H9 (cell line): Measurements from ENCODE around the gene HCN2. TPM values are rescaled to one million over a fixed set of nuclear protein-coding genes. Genes with fewer than 3 reads are reported as not detected.

ENCODE experiments used
- DNase-seq: peaks from one replicate; pipeline ENCODE4 v3.0.0-alpha.2; 2017
- H2AFZ ChIP-seq: one replicate; pipeline ENCODE4 v1.6.1; 2013; ENCODE audit warnings: mild to moderate bottlenecking, low read length, control low read depth, moderate library complexity
- H2AK5ac ChIP-seq: 2 replicates; pipeline ENCODE4 v1.6.1; 2013; ENCODE audit warnings: low read length, control low read depth, mixed read lengths; ENCODE audit not compliant: insufficient read length
- H2BK120ac ChIP-seq: one replicate; pipeline ENCODE4 v1.6.1; 2013; ENCODE audit warnings: low read depth, mild to moderate bottlenecking, low read length, control low read depth, inconsistent platforms; ENCODE audit not compliant: poor library complexity, severe bottlenecking
- H2BK12ac ChIP-seq: 2 replicates; pipeline ENCODE4 v1.6.1; 2013; ENCODE audit warnings: low read length, control low read depth, mixed read lengths, low read depth; ENCODE audit not compliant: insufficient read length
- H2BK15ac ChIP-seq: 2 replicates; pipeline ENCODE4 v1.6.1; 2013; ENCODE audit warnings: low read depth, low read length, control low read depth
- H2BK20ac ChIP-seq: one replicate; pipeline ENCODE4 v1.6.1; 2013; ENCODE audit warnings: low read depth, mild to moderate bottlenecking, low read length, control low read depth, inconsistent platforms; ENCODE audit not compliant: poor library complexity, severe bottlenecking
- H2BK5ac ChIP-seq: 2 replicates; pipeline ENCODE4 v1.6.1; 2013; ENCODE audit warnings: low read length, control low read depth, mixed read lengths; ENCODE audit not compliant: insufficient read length
- H3K14ac ChIP-seq: 2 replicates; pipeline ENCODE4 v1.6.1; 2013; ENCODE audit warnings: low read length, control low read depth; ENCODE audit not compliant: insufficient read depth
- H3K18ac ChIP-seq: 2 replicates; pipeline ENCODE4 v1.6.1; 2013; ENCODE audit warnings: low read depth, mild to moderate bottlenecking, mixed read lengths, low read length, control low read depth; ENCODE audit not compliant: insufficient read length
- H3K23ac ChIP-seq: 2 replicates; pipeline ENCODE4 v1.6.1; 2013; ENCODE audit warnings: low read length, control low read depth, mixed read lengths, low read depth; ENCODE audit not compliant: insufficient read length
- H3K23me2 ChIP-seq: 2 replicates; pipeline ENCODE4 v1.6.1; 2013; ENCODE audit warnings: low read depth, mild to moderate bottlenecking, mixed read lengths, low read length, control low read depth; ENCODE audit not compliant: insufficient read length, poor library complexity, severe bottlenecking
- H3K27ac ChIP-seq: 2 replicates; pipeline ENCODE4 v1.5.1; 2013; ENCODE audit warnings: low read length, control low read depth, mixed read lengths, low read depth; ENCODE audit not compliant: insufficient read length
- H3K27me3 ChIP-seq: 2 replicates; pipeline ENCODE4 v1.6.1; 2013; ENCODE audit warnings: low read length, control low read depth, inconsistent platforms; ENCODE audit not compliant: insufficient read depth
- H3K4ac ChIP-seq: 2 replicates; pipeline ENCODE4 v1.6.1; 2013; ENCODE audit warnings: low read depth, mild to moderate bottlenecking, control low read depth, inconsistent platforms, low read length, moderate library complexity
- H3K4me1 ChIP-seq: 2 replicates; pipeline ENCODE4 v1.6.1; 2013; ENCODE audit warnings: low read length, control low read depth, inconsistent platforms; ENCODE audit not compliant: insufficient read depth
- H3K4me2 ChIP-seq: 2 replicates; pipeline ENCODE4 v1.6.1; 2013; ENCODE audit warnings: low read length, control low read depth, mixed read lengths; ENCODE audit not compliant: insufficient read length, insufficient read depth
- H3K56ac ChIP-seq: 2 replicates; pipeline ENCODE4 v1.6.1; 2013; ENCODE audit warnings: low read depth, mild to moderate bottlenecking, mixed read lengths, low read length, control low read depth; ENCODE audit not compliant: insufficient read length
- H3K79me1 ChIP-seq: 2 replicates; pipeline ENCODE4 v1.6.1; 2013; ENCODE audit warnings: low read depth, mild to moderate bottlenecking, moderate library complexity, low read length, control low read depth, inconsistent platforms; ENCODE audit not compliant: insufficient read depth, poor library complexity, severe bottlenecking
- H3K79me2 ChIP-seq: 2 replicates; pipeline ENCODE4 v1.6.1; 2013; ENCODE audit warnings: low read length, control low read depth, inconsistent platforms; ENCODE audit not compliant: insufficient read depth
- H3K9ac ChIP-seq: 2 replicates; pipeline ENCODE4 v1.6.1; 2013; ENCODE audit warnings: low read length, control low read depth, mixed read lengths; ENCODE audit not compliant: insufficient read length; ENCODE audit errors: extremely low read depth
- H3K9me3 ChIP-seq: one replicate; pipeline ENCODE4 v1.6.1; 2013; ENCODE audit warnings: low read depth, low read length, inconsistent platforms; ENCODE audit not compliant: control insufficient read depth
- H3T11ph ChIP-seq: one replicate; pipeline ENCODE4 v1.6.1; 2013; ENCODE audit warnings: mild to moderate bottlenecking, low read length, control low read depth, inconsistent platforms
- H4K20me1 ChIP-seq: one replicate; pipeline ENCODE4 v1.6.1; 2013; ENCODE audit not compliant: control insufficient read depth, insufficient read length, insufficient read depth
- H4K5ac ChIP-seq: 2 replicates; pipeline ENCODE4 v1.6.1; 2013; ENCODE audit warnings: low read depth, mild to moderate bottlenecking, mixed read lengths, low read length, control low read depth; ENCODE audit not compliant: insufficient read length
- H4K8ac ChIP-seq: replicated peaks from 2 replicates; pipeline ENCODE4 v1.6.1; 2013; ENCODE audit warnings: low read length, control low read depth, mixed read lengths, low read depth; ENCODE audit not compliant: insufficient read length
- H4K91ac ChIP-seq: 2 replicates; pipeline ENCODE4 v1.6.1; 2013; ENCODE audit warnings: low read depth, mild to moderate bottlenecking, moderate library complexity, mixed read lengths, low read length, control low read depth; ENCODE audit not compliant: insufficient read length
- H3K27ac Mint-ChIP-seq, 3 experiments: 2 replicates in 2 of 3; 3 replicates in 1 of 3; pipeline ENCODE4 v1.8.0; 2020 to 2021; ENCODE audit warnings: mixed read lengths in 3 of 3, mild to moderate bottlenecking in 1 of 3, moderate library complexity in 1 of 3
- H3K27me3 Mint-ChIP-seq: 2 replicates; pipeline ENCODE4 v1.8.0; 2021; ENCODE audit warnings: low read depth, mild to moderate bottlenecking, moderate library complexity, mixed read lengths
- H3K36me3 Mint-ChIP-seq, 3 experiments: 2 replicates in 2 of 3; 3 replicates in 1 of 3; pipeline ENCODE4 v1.8.0; 2020 to 2021; ENCODE audit warnings: low read depth in 3 of 3, mixed read lengths in 3 of 3; ENCODE audit not compliant: insufficient read depth in 1 of 3
- H3K4me1 Mint-ChIP-seq, 2 experiments: 2 replicates each; pipeline ENCODE4 v1.8.0; 2020; ENCODE audit warnings: mixed read lengths in 2 of 2
- H3K4me3 Mint-ChIP-seq, 2 experiments: 2 replicates in 1 of 2; 3 replicates in 1 of 2; pipeline ENCODE4 v1.8.0; 2020 to 2021; ENCODE audit warnings: mild to moderate bottlenecking in 2 of 2, mixed read lengths in 2 of 2, moderate library complexity in 1 of 2
- H3K9me3 Mint-ChIP-seq, 2 experiments: 2 replicates in 1 of 2; 3 replicates in 1 of 2; pipeline ENCODE4 v1.8.0; 2020; ENCODE audit warnings: mild to moderate bottlenecking in 2 of 2, mixed read lengths in 2 of 2, moderate library complexity in 1 of 2
- CTCF ChIP-seq: fragments of 200-600 bp; sonication (generic); conservative IDR thresholded peaks from 3 replicates; pipeline ENCODE4 v1.8.0; 2021; ENCODE audit warnings: antibody characterized with exemption, mild to moderate bottlenecking
- WGBS: extraction: QIAGEN DNeasy Blood & Tissue Kit; methylation state at CpG from one replicate; pipeline ENCODE4 v1.1.7; 2013; ENCODE audit warnings: missing lambda C conversion rate, low lambda C conversion rate, mixed read lengths; ENCODE audit not compliant: insufficient read length; ENCODE audit errors: extremely low coverage; 5-methylcytosine and 5-hydroxymethylcytosine counted together
- total RNA-seq: library from RNA; stranded (reverse); gene quantifications from 2 replicates; pipeline ENCODE4 v1.2.1, GENCODE V29; 2021

HCN2 gene
- total RNA-seq, 1 experiment from 2014 or later = 3.7 TPM

GRCh38 chr19:593505-593904, 3.8 kb downstream of the HCN2 start:
- no peak overlapping the region for H3K27ac Mint-ChIP-seq
- Histone ChIP-seq H3K56ac (no peak overlapping the region), H2BK5ac (no peak overlapping the region), H3K79me1 (no peaks in the 10 kb centered on the region), H4K5ac (no peak overlapping the region), H2AK5ac (no peak overlapping the region), H3K18ac (no peak overlapping the region), H3K27ac (no peak overlapping the region), H2BK15ac (no peak overlapping the region), H3K23ac (no peak overlapping the region), H3K4ac (no peak overlapping the region), H3K79me2 (no peaks in the 10 kb centered on the region), H2BK120ac (no peak overlapping the region), H2AFZ (no peak overlapping the region), H4K91ac (no peak overlapping the region), H3T11ph (no peak overlapping the region), H3K23me2 (no peaks in the 10 kb centered on the region), H3K4me1 (no peaks in the 10 kb centered on the region), H3K14ac (no peak overlapping the region), H2BK12ac (no peak overlapping the region), H4K20me1 (peaks cover 3% of the 10 kb centered on the region), H3K4me2 (no peak overlapping the region), H3K27me3 (peaks cover 12% of the 10 kb centered on the region; the same call in 1 of the 2 replicates), H3K9me3 (no peaks in the 10 kb centered on the region), H2BK20ac (no peak overlapping the region), H3K9ac (peak overlapping the region; percentile 5), H4K8ac (no peak overlapping the region)
- H3K27me3 Mint-ChIP-seq = peaks cover 46% of the 10 kb centered on the region
- H3K4me3 Mint-ChIP-seq = no peak overlapping the region; a peak in 1 of 5 replicates
- no peak for TF ChIP-seq CTCF
- 0 out of 4 replicates have a peak, but pooled peaks cover 0 to 3% of the 10 kb centered on the region in 2 experiments for H3K4me1 Mint-ChIP-seq
- H3K36me3 Mint-ChIP-seq = no peaks in the 10 kb centered on the region
- WGBS = no CpG with 5 or more reads among the region's 9 CpGs
- no peaks in the 10 kb centered on the region; a peak in 1 of 5 replicates for H3K9me3 Mint-ChIP-seq
- DNase-seq = no peak
